Measurements from ENCODE around the gene DCHS2. TPM values are rescaled to one million over a fixed set of nuclear protein-coding genes. Genes with fewer than 3 reads are reported as not detected.
A peak's percentile ranks its signal among the peaks of the same experiment; 100 is the strongest.

Gene DCHS2
- total RNA-seq, 1 donor from 2014 or later = 4.1 TPM

- Mint-ChIP-seq H3K4me3 (no peak overlapping the region), H3K27ac (no peak overlapping the region), H3K9me3 (peaks cover 6% of the 10 kb centered on the region), H3K4me1 (peaks cover 5% of the 10 kb centered on the region), H3K36me3 (no peaks in the 10 kb centered on the region), H3K27me3 (ENCODE audit: low read depth) (peaks cover 41% of the 10 kb centered on the region)
- TF ChIP-seq CTCF (IDR thresholded peaks at IDR 0.05; ENCODE audit: unreplicated experiment) = peak; percentile 20
- no peak for DNase-seq (ENCODE audit: low spot score in 2 of 2, unreplicated experiment in 2 of 2)
These were observed 92.2 kb downstream of the DCHS2 start for GRCh38 chr4:154399259-154399974.

GRCh38 chr4:154390324-154390723, 101.3 kb downstream of the DCHS2 start:
- DNase-seq (ENCODE audit: low spot score in 2 of 2, unreplicated experiment in 2 of 2) = no peak
- peaks cover 31% of the 10 kb centered on the region for H3K27me3 Mint-ChIP-seq (ENCODE audit: low read depth)
- no peaks in the 10 kb centered on the region for H3K36me3 Mint-ChIP-seq
- no peak overlapping the region for H3K27ac Mint-ChIP-seq
- TF ChIP-seq CTCF (IDR thresholded peaks at IDR 0.05; ENCODE audit: unreplicated experiment) = no peak
- H3K9me3 Mint-ChIP-seq = no peaks in the 10 kb centered on the region
- no peaks in the 10 kb centered on the region for H3K4me1 Mint-ChIP-seq
- H3K4me3 Mint-ChIP-seq = no peak overlapping the region

- H3K4me3 Mint-ChIP-seq = no peak overlapping the region
- peaks cover 19% of the 10 kb centered on the region for H3K27me3 Mint-ChIP-seq (ENCODE audit: low read depth)
- no peak overlapping the region for H3K27ac Mint-ChIP-seq
- H3K36me3 Mint-ChIP-seq = no peaks in the 10 kb centered on the region
- no peak for DNase-seq (ENCODE audit: low spot score in 2 of 2, unreplicated experiment in 2 of 2)
- no peaks in the 10 kb centered on the region for H3K4me1 Mint-ChIP-seq
- H3K9me3 Mint-ChIP-seq = peaks cover 5% of the 10 kb centered on the region
- TF ChIP-seq CTCF (IDR thresholded peaks at IDR 0.05; ENCODE audit: unreplicated experiment) = no peak
These were observed 102.5 kb downstream of the DCHS2 start for GRCh38 chr4:154389148-154389547.

GRCh38 chr4:154384012-154384411, 107.6 kb downstream of the DCHS2 start:
- Mint-ChIP-seq H3K4me3 (no peak overlapping the region), H3K27me3 (ENCODE audit: low read depth) (peaks cover 10% of the 10 kb centered on the region), H3K4me1 (no peaks in the 10 kb centered on the region), H3K36me3 (no peaks in the 10 kb centered on the region), H3K27ac (no peak overlapping the region), H3K9me3 (peaks cover 31% of the 10 kb centered on the region)
- TF ChIP-seq CTCF (IDR thresholded peaks at IDR 0.05; ENCODE audit: unreplicated experiment) = no peak
- DNase-seq (ENCODE audit: low spot score in 2 of 2, unreplicated experiment in 2 of 2) = no peak

GRCh38 chr4:154376486-154376885, 115.1 kb downstream of the DCHS2 start:
- Mint-ChIP-seq H3K36me3 (no peaks in the 10 kb centered on the region), H3K4me1 (no peaks in the 10 kb centered on the region), H3K27ac (no peak overlapping the region), H3K9me3 (peaks cover 12% of the 10 kb centered on the region), H3K27me3 (ENCODE audit: low read depth) (peaks cover 53% of the 10 kb centered on the region), H3K4me3 (no peak overlapping the region)
- DNase-seq (ENCODE audit: low spot score in 2 of 2, unreplicated experiment in 2 of 2) = no peak
- no peak for TF ChIP-seq CTCF (IDR thresholded peaks at IDR 0.05; ENCODE audit: unreplicated experiment)

All from mesothelial cell of epicardium (in vitro differentiated cells).